Testis (tissue), 2 donors: Measurements from ENCODE around the gene CST11.

Experiments used
- POLR2A ChIP-seq: fragments of 450-650 bp; IDR thresholded peaks from one replicate; pipeline ENCODE4 v1.6.1; 2017; ENCODE audit warnings: antibody characterized with exemption, mild to moderate bottlenecking, moderate library complexity
- TF ChIP-seq, protein P1 (sequence below), 3 experiments: fragments of 450-650 bp in 2 of 3; fragments of 200-600 bp in 1 of 3; sonication (generic) in 1 of 3; IDR thresholded peaks; one replicate each; pipeline ENCODE4 v1.5.1; 2016 to 2019; ENCODE audit warnings: antibody characterized with exemption in 3 of 3, mild to moderate bottlenecking in 2 of 3, moderate library complexity in 1 of 3

DNA sequence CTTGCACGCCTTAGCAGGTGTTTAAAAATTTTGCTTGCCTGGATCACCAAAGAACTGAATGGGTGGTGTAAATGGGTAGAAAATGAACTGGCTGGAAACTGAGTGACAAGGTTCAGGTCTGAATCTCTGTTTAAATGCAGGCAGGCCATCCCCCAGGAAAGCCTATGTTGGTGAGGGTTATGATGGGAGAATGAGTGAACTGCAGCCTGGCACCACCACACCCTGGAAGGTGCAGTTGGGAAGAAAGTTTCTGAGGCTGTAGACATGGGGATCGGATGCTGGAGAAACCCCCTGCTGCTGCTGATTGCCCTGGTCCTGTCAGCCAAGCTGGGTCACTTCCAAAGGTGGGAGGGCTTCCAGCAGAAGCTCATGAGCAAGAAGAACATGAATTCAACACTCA, 12.7 kb downstream of the CST11 start:
- no peak for TF ChIP-seq POLR2A
- TF ChIP-seq, protein P1, sequence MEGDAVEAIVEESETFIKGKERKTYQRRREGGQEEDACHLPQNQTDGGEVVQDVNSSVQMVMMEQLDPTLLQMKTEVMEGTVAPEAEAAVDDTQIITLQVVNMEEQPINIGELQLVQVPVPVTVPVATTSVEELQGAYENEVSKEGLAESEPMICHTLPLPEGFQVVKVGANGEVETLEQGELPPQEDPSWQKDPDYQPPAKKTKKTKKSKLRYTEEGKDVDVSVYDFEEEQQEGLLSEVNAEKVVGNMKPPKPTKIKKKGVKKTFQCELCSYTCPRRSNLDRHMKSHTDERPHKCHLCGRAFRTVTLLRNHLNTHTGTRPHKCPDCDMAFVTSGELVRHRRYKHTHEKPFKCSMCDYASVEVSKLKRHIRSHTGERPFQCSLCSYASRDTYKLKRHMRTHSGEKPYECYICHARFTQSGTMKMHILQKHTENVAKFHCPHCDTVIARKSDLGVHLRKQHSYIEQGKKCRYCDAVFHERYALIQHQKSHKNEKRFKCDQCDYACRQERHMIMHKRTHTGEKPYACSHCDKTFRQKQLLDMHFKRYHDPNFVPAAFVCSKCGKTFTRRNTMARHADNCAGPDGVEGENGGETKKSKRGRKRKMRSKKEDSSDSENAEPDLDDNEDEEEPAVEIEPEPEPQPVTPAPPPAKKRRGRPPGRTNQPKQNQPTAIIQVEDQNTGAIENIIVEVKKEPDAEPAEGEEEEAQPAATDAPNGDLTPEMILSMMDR (IDR thresholded peaks at IDR 0.05), result no peak
